Stimulated activated CD4-positive, alpha-beta T cell treated with anti-CD3 and anti-CD28 coated beads, Interleukin-15, amount 100 ng/mL, for 24 hours (primary cell): Measurements from ENCODE around the gene CDHR1.
A peak's percentile ranks its signal among the peaks of the same experiment; 100 is the strongest.
"Not testable (repeated sequence)": the region's sequence is repeated elsewhere in the genome, so short reads cannot be mapped to it uniquely, and the experiment has no call there.

Experiments used
- DNase-seq: peaks from one replicate; pipeline ENCODE4 v3.0.0-alpha.2; 2020

Gene CDHR1

DNA sequence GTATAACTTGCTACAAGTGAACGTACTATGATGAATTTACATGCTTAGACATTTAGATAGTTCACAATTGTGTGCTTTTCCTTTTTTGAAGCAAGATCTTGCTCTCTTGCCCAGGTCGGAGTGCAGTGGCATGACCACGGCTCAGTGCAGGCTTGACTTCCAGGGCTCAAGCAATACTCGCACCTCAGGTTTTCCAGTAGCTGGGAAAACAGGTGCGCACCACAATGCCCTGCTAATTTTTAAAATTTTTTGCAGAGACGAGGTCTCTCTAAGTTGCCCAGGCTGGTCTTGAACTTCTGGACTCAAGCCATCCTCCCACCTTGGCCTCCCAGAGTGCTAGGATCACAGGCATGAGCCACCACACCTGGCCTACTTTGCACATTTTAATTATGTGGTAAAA is 18.9 kb upstream of the CDHR1 start:
- no peak for DNase-seq

DNA sequence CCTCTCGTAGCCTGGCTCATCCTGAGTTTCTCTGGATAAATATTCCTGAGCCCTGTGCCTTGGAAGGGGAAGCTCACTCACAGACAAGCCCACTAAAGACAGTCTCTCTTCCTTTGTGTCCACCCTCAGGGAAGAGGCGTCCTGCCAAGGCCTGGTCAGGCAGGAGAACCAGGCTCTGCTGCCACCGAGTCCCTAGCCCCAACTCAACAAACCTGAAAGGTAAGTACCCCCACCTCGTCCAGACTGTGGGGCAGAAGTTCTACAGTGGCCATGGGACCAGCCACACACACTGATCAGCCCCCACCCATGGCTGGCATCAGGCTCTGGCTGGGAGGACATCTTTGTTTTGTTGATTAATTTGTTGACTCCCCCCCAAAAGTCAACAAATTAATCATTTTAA is 18.0 kb upstream of the CDHR1 start:
- no peak for DNase-seq

DNA sequence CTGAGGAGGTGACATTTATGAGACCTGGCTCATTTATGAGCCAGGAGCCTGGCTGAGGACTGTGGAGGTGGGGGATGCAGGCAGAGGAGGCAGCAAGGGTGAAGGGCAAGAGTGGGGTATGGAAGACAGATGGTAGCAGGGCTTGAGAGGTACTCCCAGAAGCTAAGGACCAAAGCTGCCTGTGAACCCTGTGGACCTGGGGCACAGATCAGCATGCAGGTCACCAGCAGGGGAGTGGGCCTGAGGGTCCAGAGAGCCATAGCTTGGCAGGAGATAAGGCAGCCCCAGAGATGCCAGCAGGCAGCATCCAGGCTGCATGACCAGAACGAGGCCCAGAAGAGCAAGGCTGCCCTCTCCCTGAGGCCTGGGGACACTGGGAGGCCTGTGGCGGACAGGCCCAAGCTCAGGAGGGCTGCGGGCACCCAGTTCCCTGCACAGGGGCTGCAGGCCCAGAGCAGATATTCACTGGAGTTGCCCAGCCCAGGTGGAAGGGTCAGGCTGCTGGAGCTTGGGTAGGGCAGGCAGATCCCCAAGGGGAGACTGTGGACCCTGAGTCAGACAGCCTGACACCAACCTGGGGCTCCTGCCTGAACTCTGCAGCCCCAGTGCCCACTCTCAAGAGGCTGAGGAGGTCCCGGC is 17.4 kb upstream of the CDHR1 start:
- DNase-seq = no peak

DNA sequence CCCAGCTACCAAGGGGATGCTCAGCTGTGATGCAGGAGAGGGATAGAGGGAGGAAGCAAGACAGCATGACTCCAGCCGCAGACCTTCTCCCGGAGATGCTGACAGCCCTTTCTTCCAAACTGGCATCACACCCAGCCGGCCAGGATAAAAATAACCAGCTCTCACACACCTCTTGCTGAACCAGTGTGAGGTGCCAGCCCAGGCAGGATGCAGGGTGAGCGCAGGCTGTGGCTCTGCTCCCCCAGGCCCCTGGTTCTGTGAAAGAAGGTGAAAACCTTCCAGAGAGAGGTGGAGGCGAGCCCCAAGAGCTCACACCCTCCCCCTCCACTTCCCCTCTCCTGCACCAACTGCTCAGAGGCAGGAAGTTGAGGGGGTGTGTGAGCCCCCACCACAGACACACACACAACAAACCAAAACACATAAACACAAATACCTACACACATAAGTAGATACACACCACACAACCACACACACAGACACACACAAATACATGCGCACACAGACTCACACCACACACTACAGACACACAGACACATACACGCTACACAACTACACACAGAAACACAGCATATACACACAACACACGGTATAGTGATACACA is 16.7 kb upstream of the CDHR1 start:
- peak; percentile 20 for DNase-seq

DNA sequence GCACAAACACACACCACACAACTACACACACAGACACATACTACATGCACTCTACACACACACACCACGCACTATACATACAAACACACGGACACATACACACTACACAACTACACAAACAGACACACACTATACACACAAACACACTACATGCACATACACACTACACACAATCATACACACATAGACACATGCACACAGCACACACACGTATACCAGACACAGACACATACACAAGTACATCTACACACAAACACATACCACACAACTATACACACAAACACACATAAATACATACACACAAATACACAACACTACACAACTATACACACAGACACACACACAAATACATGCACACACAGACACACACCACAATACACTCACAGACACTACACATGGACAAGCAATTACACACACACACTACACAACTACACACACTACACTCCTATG is 16.2 kb upstream of the CDHR1 start:
- no peak for DNase-seq

DNA sequence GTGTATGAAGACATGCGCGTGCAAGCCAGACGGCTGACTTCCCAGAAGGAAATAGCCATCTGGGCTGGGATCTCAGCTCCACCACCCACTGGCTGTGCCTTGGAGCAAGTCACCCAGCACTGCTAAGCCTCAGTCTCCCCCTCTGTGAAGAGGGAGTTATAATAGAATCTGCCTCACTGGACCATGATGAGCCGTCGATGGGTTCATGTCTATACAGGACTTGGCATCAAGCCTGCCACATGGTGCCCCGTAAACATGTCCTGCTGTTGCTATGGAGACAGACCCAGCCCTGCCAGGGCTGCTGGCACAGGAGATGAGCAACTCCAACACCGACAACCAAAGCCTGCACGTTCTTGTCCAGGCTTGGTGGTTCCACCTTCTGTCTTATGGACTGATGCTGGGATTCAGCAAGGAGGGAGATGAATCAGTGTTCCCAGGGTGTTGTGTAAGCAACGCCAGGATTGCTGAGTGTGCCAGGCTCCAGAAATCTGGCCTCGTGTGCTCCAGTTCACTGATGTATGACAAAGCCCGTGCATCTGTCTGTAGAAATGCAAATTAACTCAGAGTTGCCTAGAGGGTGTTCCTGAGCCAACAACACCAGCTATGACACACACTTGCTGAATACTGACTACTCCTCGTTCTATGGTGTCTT is 15.2 kb upstream of the CDHR1 start:
- DNase-seq = no peak

DNA sequence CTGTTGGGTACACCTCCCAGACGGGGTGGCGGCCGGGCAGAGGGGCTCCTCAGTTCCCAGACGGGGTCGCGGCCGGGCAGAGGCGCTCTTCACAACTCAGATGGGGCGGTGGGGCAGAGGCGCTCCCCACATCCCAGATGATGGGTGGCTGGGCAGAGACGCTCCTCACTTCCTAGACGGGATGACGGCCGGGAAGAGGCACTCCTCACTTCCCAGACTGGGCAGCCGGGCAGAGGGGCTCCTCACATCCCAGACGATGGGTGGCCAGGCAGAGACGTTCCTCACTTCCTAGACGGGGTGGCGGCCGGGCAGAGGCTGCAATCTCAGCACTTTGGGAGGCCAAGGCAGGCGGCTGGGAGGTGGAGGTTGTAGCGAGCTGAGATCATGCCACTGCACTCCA is 14.0 kb upstream of the CDHR1 start:
- DNase-seq = not testable (repeated sequence)

DNA sequence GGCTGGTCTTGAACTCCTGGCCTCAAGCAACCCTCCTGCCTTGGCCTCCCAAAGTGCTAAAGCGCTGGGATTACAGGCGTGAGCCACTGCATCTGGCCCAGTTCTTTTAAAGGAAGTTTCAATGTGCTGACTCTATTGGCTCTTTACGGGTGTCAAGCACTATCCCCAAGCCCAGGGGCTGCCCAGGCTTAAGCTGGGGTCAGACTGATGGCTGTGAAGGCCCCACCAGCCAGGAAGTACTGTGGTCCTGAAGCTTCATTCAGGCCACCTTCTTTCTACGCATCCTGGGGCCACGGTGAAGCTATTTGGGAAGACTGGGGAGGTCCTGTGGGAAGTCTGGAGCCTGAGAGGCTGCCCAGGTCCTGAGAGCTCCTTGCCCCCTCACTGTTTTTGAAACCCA is 12.7 kb upstream of the CDHR1 start:
- no peak for DNase-seq

DNA sequence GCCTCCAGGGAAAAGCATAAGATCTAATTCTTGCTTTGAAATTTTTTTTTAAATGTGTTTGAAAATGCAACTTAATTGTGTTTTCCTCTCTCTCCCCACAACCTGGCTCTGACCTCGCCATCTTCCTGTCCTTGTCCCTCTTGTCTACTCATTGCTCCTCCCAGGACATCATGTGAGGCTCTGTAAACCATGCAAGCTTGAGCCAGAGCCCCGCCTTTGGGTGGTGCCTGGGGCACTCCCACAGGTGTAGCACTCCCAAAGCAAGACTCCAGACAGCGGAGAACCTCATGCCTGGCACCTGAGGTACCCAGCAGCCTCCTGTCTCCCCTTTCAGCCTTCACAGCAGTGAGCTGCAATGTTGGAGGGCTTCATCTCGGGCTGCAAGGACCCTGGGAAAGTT is 9.8 kb upstream of the CDHR1 start:
- no peak for DNase-seq

DNA sequence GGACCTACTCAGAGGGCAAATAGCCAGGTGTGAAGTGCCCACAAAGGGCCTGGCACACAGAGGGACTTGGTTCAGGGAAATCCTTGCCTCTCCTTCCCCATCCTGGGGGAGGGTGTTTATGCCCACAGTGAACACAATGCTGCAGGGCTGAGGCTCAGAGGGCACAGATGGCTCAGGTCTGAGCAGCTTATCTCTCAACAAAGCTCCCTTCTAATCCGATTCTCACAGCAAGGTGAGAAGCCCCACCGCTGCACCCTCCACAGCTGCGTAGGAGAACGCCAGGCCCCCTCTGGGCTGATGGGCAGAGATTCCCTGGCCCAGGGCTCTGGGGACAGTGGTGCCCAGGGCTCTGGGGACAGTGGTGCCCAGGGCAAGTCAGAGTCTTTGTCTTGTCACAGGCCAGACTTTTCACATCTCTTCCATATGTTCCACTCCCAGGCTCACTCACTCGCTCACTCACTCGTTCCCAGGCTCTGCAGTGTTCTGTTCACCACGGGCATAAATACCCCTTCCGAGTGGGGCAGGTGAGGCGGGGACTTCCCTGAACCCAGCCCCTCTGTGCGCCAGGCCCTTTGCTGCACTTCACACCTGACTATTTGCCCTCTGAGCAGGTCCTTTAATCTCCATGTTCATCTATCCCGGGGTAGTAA is 8.7 kb upstream of the CDHR1 start:
- DNase-seq = no peak

DNA sequence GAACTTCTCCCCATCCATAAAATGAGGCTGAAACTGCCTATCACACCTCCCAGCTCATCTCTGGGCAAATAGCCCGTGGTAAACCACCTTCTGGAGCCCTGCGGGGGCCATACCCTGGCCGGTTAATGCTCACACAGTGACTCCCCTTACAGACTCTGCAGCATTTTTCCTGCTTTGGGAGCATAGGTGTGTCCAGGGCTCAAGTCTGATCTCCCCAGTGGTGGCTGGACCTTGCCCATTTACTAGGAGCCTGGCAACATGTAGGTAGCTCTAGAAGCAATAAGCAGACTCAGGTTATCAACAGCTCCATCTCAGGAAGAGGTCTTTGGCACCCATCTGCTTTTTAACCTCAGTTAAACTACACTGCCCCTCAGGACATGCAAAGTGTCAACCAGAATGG is 5.5 kb upstream of the CDHR1 start:
- DNase-seq = no peak

DNA sequence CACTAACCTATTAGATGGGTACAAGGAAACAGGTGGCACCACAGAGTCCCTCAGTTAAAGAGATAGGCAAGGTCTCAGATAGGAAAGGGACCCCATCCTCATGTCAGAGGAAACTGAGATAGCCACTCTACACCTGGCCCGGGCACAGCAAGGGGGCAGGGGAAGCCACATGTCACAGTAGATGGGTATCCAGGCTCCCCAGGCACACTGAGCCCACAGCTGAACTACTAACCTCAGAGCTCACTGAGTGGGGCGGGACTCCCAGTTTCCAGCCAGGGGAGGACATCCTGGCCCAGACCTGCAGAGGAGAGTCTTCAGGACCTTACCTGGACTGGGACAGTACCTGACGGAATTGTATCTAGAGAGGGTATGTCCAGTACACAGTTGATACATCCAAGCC is 3.7 kb upstream of the CDHR1 start:
- DNase-seq = no peak

DNA sequence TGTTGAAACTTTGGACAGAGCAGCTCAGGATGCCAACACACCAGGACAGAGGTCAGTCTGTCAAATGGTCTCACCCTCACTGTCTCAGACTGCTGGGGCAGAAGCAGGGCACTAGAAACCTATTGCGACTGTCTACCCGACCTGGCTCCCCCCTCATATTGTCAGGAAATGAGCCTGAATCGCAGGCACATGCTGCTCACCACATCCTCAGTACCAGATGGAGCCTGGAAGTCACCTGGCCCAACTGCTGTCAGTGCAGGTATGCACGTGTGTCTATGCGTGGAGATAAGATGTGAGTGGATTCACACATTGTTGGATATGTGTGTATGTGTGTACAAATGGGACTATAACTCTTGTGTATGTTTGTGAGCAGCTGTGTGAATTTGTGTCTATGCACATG is 3.2 kb upstream of the CDHR1 start:
- no peak for DNase-seq

DNA sequence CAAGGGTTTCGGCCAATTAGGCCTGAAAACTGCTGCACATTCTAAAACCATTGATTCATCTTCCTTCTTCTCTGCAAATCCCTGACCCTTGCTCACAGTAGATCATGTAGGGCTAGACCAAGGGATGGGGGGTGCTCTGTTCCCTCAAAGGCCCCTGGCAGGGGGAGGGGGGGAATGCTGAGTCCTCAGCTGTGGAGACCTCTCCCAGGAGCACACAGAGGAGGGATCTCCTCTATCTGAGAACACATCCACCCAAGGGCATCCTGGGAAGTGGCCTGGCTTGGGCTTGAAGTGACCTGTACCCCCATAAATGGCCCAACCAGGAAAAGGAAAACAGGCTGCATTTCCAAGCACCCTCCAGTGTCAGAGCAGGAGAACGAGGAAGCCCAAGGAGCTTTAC is 1.0 kb upstream of the CDHR1 start:
- DNase-seq = no peak

DNA sequence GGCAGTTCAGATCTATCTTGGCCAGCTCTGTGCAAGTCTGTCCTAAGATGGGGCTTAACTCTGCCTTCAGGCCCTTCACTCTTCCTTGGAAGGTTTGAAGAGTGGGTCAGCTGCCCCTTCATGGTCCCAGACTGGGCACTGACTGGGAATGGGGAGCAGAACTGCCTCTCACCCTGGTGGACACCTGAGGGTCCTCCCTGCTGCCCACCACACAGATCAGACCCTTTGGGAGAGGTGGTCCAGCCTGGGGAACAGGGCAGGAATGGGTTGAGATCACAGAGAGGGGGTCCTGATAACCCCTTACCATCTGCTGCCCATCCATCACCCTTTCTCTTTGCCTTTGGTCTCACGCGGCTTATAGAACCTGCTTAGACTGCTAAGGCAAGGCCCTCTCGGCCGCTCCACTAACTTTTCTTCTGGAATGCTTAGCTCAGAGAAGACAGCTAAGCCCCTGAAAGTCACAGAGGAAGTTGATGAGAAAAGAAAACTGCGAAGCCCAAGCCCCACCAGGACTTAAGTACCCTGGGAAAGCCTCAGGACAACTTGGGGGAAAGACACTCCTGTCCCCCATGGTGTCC is 402 bp upstream of the CDHR1 start:
- no peak for DNase-seq

DNA sequence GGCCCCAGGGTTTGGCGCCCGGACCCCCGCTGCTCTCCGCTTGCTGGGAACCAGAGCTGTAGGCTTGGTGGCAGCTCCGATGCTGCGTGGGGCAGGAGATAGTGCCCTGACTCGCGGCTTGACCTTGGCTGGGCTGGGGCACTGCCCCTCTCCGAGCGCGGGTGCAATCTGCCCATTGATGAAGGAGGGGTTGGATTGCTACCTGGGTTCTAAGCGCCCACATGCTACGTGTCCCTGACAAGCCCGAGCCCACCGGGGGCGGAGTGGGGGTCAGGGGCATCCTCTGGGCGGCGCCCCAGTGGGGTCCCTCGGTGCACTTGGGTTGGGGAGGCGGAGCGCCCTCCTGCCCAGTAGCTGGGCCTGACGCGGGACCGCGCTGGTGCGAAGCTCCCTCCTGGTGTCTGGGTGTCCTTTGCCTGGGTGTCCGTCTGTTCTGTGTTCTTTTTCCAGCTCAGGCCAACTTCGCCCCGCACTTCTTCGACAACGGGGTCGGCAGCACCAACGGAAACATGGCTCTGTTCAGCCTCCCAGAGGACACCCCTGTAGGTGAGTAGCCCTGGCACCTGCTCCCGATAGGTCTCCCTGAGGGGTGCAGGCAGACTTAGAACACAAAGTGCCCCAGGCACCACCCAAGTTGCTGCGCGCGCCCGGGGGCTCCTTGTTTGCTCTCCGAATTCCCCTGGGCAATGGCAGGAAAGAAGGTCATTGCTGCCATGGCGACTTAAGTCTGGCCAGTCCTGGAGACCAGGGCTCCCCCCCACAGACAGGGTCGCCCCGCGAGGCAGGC is 900 bp downstream of the CDHR1 start:
- DNase-seq = no peak

DNA sequence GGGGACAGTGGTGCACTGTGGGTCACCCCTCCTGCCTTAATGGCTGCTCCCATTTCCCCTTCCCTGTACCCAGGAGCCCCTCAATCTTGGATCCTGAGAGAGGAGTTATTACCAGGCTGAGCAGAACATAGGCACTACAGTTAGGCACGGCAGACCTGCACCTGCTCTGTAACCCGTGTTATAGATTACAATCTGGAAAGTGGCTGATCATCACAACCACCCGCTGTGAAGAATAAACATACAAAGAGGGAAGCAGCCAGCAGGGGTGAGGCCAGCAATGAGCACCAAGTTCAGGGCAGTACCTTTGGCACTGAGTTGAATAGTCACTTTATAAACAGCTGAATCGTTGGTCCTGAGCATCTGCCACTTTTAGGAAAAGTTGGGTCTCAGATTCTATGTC is 1.7 kb downstream of the CDHR1 start:
- DNase-seq = no peak

DNA sequence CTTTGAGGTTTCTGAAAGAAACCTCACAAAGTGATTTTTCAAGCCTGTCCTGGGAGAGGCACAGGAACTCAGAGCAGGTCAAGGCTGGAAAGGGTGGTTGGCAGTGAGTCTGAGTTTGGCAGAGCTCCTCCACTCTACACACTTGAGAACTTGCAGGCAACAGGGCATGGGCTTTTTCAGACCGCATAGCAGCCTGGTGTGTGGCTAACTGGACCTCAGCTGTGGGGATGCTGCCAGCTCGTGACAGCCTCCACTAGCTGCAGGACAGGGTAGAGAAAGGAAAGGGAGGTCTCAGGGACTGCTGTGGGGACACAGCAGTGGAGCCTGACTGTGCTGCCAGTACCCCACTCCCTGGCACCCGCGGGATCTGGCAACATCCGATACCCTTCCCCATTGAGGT is 2.6 kb downstream of the CDHR1 start:
- no peak for DNase-seq

DNA sequence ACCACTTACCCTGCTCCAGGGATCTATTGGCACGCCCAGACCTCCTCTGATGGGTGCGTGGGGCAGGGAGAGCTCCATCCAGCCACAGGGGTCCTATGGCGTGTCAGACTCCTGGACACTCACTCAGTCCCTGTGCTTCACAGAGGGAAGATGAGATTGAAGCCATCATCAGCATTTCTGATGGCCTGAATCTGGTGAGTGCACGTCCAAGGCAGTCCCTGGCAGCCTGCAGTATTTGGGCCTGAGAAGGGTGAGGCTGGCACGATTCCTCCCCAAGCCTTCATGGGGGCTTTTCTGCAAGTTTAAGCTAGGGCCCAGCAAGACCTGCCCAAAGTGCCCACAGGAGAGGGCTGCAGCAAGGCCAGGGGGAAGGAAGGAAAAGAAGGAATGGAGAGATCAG is 3.3 kb downstream of the CDHR1 start:
- DNase-seq = no peak

DNA sequence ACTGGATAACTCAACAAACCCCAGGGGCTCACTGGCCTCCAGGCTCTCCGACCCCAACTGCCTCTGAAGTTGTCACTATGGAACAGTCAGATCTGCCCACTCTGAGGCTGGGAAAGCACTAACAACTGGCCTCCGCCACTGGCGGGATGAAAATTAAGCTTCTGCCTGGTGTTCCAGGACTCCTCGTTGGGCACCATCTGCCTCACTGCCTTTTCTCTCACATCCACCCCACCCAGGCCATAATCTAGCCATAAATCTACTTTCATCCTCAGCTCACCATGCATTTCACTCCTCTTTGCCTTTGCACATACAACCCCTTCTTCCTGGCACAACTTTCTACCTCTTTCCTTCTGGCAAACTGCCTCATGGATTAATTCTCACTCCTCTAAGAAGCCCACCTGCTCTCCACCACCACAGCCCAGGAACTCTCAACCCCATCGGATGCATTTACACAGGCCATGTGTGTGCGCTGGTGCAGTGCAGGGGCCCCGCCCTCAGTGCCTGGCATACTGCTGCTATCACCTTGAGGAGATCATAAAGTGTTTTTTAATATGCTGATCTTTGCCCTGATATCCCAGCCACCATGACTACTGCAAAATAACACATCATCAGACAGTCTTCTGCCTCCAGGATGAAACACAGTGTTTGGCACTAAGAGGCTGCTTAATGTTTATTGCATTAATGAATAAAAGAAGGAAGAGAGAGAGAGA is 4.0 kb downstream of the CDHR1 start:
- no peak for DNase-seq

DNA sequence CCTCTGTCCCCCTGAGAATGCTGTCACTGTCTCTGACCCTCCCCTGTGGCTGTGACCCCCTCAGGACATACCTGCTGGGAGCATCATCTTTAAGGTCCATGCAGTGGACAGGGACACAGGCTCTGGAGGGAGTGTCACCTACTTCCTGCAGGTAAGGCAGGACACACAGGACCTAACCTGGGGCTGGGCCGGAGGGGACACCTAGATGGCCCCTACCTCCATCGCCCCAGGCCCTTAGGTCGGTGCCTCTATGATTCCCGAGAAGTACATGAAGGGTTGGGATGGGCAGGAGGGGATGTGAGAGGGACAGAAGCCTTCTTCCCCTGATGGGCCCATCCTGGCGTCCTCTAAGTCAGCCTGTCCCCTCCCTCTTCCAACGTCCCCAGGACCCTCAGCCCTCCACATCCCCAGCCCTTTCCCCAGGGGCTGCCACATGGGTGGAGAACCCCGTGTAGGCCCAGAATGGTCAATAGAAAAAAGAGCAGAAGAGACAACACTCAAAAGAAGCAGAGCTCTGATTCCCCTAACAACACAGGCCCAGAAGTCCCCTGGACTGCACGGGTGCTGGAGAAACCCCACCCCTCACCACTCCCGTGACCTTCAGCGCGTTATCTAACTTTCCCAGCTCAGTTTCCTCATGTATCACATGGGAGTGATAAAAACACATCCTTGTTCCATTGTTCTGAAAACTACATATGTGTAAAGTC is 6.4 kb downstream of the CDHR1 start:
- no peak for DNase-seq

DNA sequence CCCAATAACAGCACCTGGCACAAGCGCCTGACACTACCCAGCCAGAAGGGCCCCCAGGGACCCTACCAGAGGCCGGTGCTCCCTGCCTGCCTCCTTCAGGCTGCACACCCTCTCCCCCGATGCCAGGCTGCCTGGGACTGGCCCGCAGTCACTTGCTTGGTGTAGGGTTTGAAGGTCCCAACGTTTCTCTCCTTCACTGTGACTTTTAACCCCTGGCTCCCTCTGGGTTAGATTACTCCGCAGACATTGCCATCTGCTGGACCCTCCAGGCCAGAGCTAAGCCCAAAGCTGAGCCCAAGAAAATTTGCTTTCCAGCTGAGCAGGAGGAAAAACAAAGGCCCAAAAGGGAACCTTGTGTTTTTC is 6.9 kb downstream of the CDHR1 start:
- no peak for DNase-seq
